K562 (cell line): Measurements from ENCODE around the gene KLHL25. TPM values are rescaled to one million over a fixed set of nuclear protein-coding genes. Genes with fewer than 3 reads are reported as not detected.

Source experiments
- ATAC-seq: fragments of 200-7000 bp; cut with Tn5 transposase; 3 replicates; pipeline ENCODE4 v1.9.1; 2020; ENCODE audit warnings: moderate library complexity
- BruUV-seq: library from RNA; stranded (reverse); fragments of 400-500 nt; replicated peaks from 2 replicates; lab custom pipeline; 2021; lab: Mats Ljungman, UMichigan
- CTCF ChIA-PET: fragments of 300-600 bp; formaldehyde crosslinking; extraction: SDS; loops from one replicate; lab custom pipeline; 2021; ENCODE audit warnings: low intra/inter-chr PET ratio; lab: Yijun Ruan, JAX
- POLR2A ChIA-PET: fragments of 300-600, 350-650 bp; sonication (Branson Sonifier 250); formaldehyde crosslinking; extraction: SDS; loops from one replicate; lab custom pipeline; 2021; ENCODE audit warnings: antibody characterized with exemption, inconsistent platforms; lab: Yijun Ruan, JAX
- DNase-seq, 4 experiments: peaks; one replicate each; pipeline versions ENCODE4 v3.0.0 to v3.0.0-alpha.2; 2011 to 2018; ENCODE audit warnings: low spot score in 3 of 4, mixed read lengths in 3 of 4; ENCODE audit errors: extremely low read depth in 1 of 4
- FAIRE-seq: peaks from 2 replicates; lab custom pipeline; 2011; peaks lifted over from hg19 to GRCh38; lab: Jason Lieb, UNC
- H2AFZ ChIP-seq: 2 replicates; pipeline ENCODE4 v1.6.0; 2011; ENCODE audit warnings: low read depth, low read length, control low read depth, inconsistent platforms
- H3K27ac ChIP-seq: fragments of 200-600 bp; 3 replicates; pipeline ENCODE4 v1.8.0; 2011; ENCODE audit warnings: low read depth, mild to moderate bottlenecking, control low read depth, inconsistent platforms, low read length, moderate library complexity, mixed read lengths; ENCODE audit errors: extremely low read depth
- H3K27me3 ChIP-seq, 2 experiments: fragments of 300-600 bp in 1 of 2; 2 replicates in 1 of 2; 3 replicates in 1 of 2; pipeline versions ENCODE4 v1.6.0 to v1.8.0; 2011; ENCODE audit warnings: inconsistent platforms in 2 of 2, low read length in 2 of 2, mild to moderate bottlenecking in 1 of 2, mixed read lengths in 1 of 2, moderate library complexity in 1 of 2; ENCODE audit not compliant: control insufficient read depth in 2 of 2, insufficient read depth in 2 of 2
- H3K36me3 ChIP-seq: fragments of 300-600 bp; 3 replicates; pipeline ENCODE4 v1.8.0; 2011; ENCODE audit warnings: mild to moderate bottlenecking, low read length, inconsistent platforms; ENCODE audit not compliant: control insufficient read depth, insufficient read depth
- H3K4me1 ChIP-seq, 2 experiments: fragments of 200-600 bp in 1 of 2; replicated peaks in 1 of 2; 2 replicates in 1 of 2; 3 replicates in 1 of 2; pipeline versions ENCODE4 v1.5.1 to v1.8.0; 2011; ENCODE audit warnings: inconsistent platforms in 2 of 2, low read length in 2 of 2, mild to moderate bottlenecking in 1 of 2, mixed read lengths in 1 of 2, moderate library complexity in 1 of 2; ENCODE audit not compliant: control insufficient read depth in 2 of 2, insufficient read depth in 2 of 2
- H3K4me2 ChIP-seq: 2 replicates; pipeline ENCODE4 v1.6.1; 2011; ENCODE audit warnings: low read length, control low read depth, inconsistent platforms, mixed read lengths; ENCODE audit not compliant: insufficient read depth
- H3K4me3 ChIP-seq: fragments of 200-600 bp; sonication (generic), shearing (Covaris generic); 2 replicates; pipeline ENCODE4 v1.5.1; 2016; ENCODE audit warnings: control low read depth, inconsistent platforms
- H3K79me2 ChIP-seq: fragments of 200-600 bp; 3 replicates; pipeline ENCODE4 v1.8.0; 2011; ENCODE audit warnings: low read length, inconsistent platforms; ENCODE audit not compliant: control insufficient read depth, insufficient read depth
- H3K9ac ChIP-seq, 2 experiments: 2 replicates each; pipeline versions ENCODE4 v1.6.0 to v1.6.1; 2011; ENCODE audit warnings: low read depth in 2 of 2, low read length in 2 of 2, control low read depth in 1 of 2, inconsistent platforms in 1 of 2, mild to moderate bottlenecking in 1 of 2, mixed read lengths in 1 of 2; ENCODE audit not compliant: insufficient read depth in 1 of 2
- H3K9me1 ChIP-seq: one replicate; pipeline ENCODE4 v1.6.0; 2011; ENCODE audit warnings: inconsistent platforms, mild to moderate bottlenecking, low read length, moderate library complexity; ENCODE audit not compliant: control insufficient read depth, insufficient read depth
- H3K9me3 ChIP-seq: replicated peaks from 2 replicates; pipeline ENCODE4 v1.5.1; 2011; ENCODE audit warnings: low read depth, low read length, inconsistent platforms; ENCODE audit not compliant: control insufficient read depth, insufficient read depth
- H4K20me1 ChIP-seq: replicated peaks from 2 replicates; pipeline ENCODE4 v1.6.1; 2011; ENCODE audit warnings: low read length, inconsistent platforms, mixed read lengths; ENCODE audit not compliant: control insufficient read depth, insufficient read depth
- ARID3A ChIP-seq: IDR thresholded peaks from 2 replicates; pipeline ENCODE4 v1.6.1; 2012; ENCODE audit warnings: low read depth, low read length, improper control_type of control experiment, borderline replicate concordance
- ATF1 ChIP-seq, 2 experiments: fragments of 450-650 bp in 1 of 2; IDR thresholded peaks; 2 replicates each; pipeline ENCODE4 v1.6.1; 2016; ENCODE audit warnings: missing compliant biosample characterization in 1 of 2, missing genetic modification characterization in 1 of 2
- CREB3 ChIP-seq: fragments of 450-650 bp; conservative IDR thresholded peaks from 2 replicates; pipeline ENCODE4 v1.6.1; 2016; ENCODE audit warnings: missing genetic modification characterization, low read depth, mild to moderate bottlenecking, missing compliant biosample characterization, moderate library complexity
- CREBBP ChIP-seq: IDR thresholded peaks from one replicate; pipeline ENCODE4 v1.6.1; 2012; ENCODE audit warnings: low read depth, mild to moderate bottlenecking, control low read depth, inconsistent platforms, low read length
- HINFP ChIP-seq: fragments of 450-650 bp; conservative IDR thresholded peaks from 2 replicates; pipeline ENCODE4 v1.6.1; 2016; ENCODE audit warnings: missing genetic modification characterization, low read depth, mild to moderate bottlenecking, control low read depth, missing compliant biosample characterization
- HOXB6 ChIP-seq: fragments of 250-450 bp; sonication (Bioruptor Pico); IDR thresholded peaks from 2 replicates; pipeline ENCODE4 v1.5.1; 2022; ENCODE audit warnings: mild to moderate bottlenecking, borderline replicate concordance
- IRF1 ChIP-seq: sonication (generic); formaldehyde crosslinking; IDR thresholded peaks from 2 replicates; pipeline ENCODE4 v1.8.0; 2022; ENCODE audit warnings: missing genetic modification reagents, mild to moderate bottlenecking, borderline replicate concordance
- L3MBTL2 ChIP-seq: fragments of 450-650 bp; IDR thresholded peaks from 2 replicates; pipeline ENCODE4 v1.6.1; 2016; ENCODE audit warnings: mild to moderate bottlenecking, moderate library complexity
- MTA3 ChIP-seq: fragments of 450-650 bp; formaldehyde crosslinking; IDR thresholded peaks from 2 replicates; pipeline ENCODE4 v1.6.1; 2017; ENCODE audit warnings: mild to moderate bottlenecking, borderline replicate concordance
- NELFE ChIP-seq: IDR thresholded peaks from 2 replicates; pipeline ENCODE4 v1.6.1; 2011; ENCODE audit warnings: mild to moderate bottlenecking; ENCODE audit not compliant: insufficient read depth, insufficient read length
- NR1H2 ChIP-seq: sonication (generic); formaldehyde crosslinking; IDR thresholded peaks from 2 replicates; pipeline ENCODE4 v1.4.0; 2020; ENCODE audit warnings: mild to moderate bottlenecking, missing genetic modification reagents
- POLR2A ChIP-seq: fragments of 450-650 bp; conservative IDR thresholded peaks from 2 replicates; pipeline ENCODE4 v1.6.1; 2016
- SREBF2 ChIP-seq: sonication (generic); formaldehyde crosslinking; IDR thresholded peaks from 2 replicates; pipeline ENCODE4 v1.4.0; 2020; ENCODE audit warnings: mild to moderate bottlenecking, missing genetic modification reagents
- ZNF124 ChIP-seq: sonication (generic); formaldehyde crosslinking; IDR thresholded peaks from 2 replicates; pipeline ENCODE4 v1.8.1; 2022; ENCODE audit warnings: missing genetic modification reagents
- ZNF184 ChIP-seq: sonication (generic); formaldehyde crosslinking; IDR thresholded peaks from 2 replicates; pipeline ENCODE4 v1.5.0; 2020; ENCODE audit warnings: missing genetic modification reagents
- ZNF347 ChIP-seq: fragments of 450-650 bp; formaldehyde crosslinking; IDR thresholded peaks from 2 replicates; pipeline ENCODE4 v1.4.0; 2020; ENCODE audit warnings: low read depth, mild to moderate bottlenecking, moderate library complexity
- ZNF436 ChIP-seq: fragments of 250-450, 450-650 bp; sonication (Bioruptor Pico); formaldehyde crosslinking; IDR thresholded peaks from 2 replicates; pipeline ENCODE4 v1.7.0; 2020; ENCODE audit warnings: mild to moderate bottlenecking
- ZNF57 ChIP-seq: fragments of 450-650 bp; formaldehyde crosslinking; IDR thresholded peaks from 2 replicates; pipeline ENCODE4 v1.4.0; 2020; ENCODE audit warnings: mild to moderate bottlenecking, moderate library complexity
- in situ Hi-C: fragments of 300-500 bp; cut with MboI; formaldehyde crosslinking; loops from 4 replicates; pipeline ENCODE4 v1.15.0; 2018; ENCODE audit warnings: inconsistent platforms, mixed read lengths
- intact Hi-C: fragments of 100-400 bp; cut with micrococcal nuclease; formaldehyde crosslinking; loops from 2 replicates; pipeline ENCODE4 v1.14.2; 2022
- polyA plus RNA-seq, 8 experiments: library from polyadenylated mRNA; depleted of rRNA in 4 of 8; stranded (reverse) in 5 of 8; unstranded in 3 of 8; fragments of >200 nt; fragmentation: Nextera tagmentation in 2 of 8; fragmentation: Illumina TruSeq in 1 of 8; extraction: Ambion mirVana in 2 of 8; extraction: Trizol in 1 of 8; gene quantifications; 2 replicates each; pipeline versions ENCODE4 v1.2.1 to v1.2.3, GENCODE V29; 2011 to 2014; ENCODE audit warnings: inconsistent platforms in 1 of 8, missing spikeins in 1 of 8
- total RNA-seq, 7 experiments: library from RNA; depleted of rRNA in 6 of 7; stranded (reverse); fragments of >200 nt in 6 of 7; fragmentation: Illumina TruSeq in 2 of 7; extraction: Trizol in 2 of 7; gene quantifications; 2 replicates each; pipeline versions ENCODE4 v1.2.1 to v1.2.3, GENCODE V29; 2011 to 2021; ENCODE audit warnings: low replicate concordance in 1 of 7

KLHL25 gene
- total and polyA plus RNA-seq, 9 of the 15 experiments (the other 6 are each of a cell fraction or from before 2014, with no cell fraction given): 0.04 to 0.14 (median 0.10) TPM; not detected in 3

- no peaks in the 10 kb centered on the region for H4K20me1 ChIP-seq
- no peak for FAIRE-seq
These were observed 18.5 kb upstream of the KLHL25 start for GRCh38 chr15:85813234-85813633.

More at GRCh38 chr15:85813234-85813633, 18.5 kb upstream of the KLHL25 start:
- Histone ChIP-seq H3K9me1 (no peaks in the 10 kb centered on the region), H3K9me3 (no peaks in the 10 kb centered on the region), H3K4me3 (no peak overlapping the region), H3K4me1 (no peaks in the 10 kb centered on the region; a peak in 1 of 5 replicates), H3K27me3 (peaks cover 0 to 4% of the 10 kb centered on the region in 2 experiments; a peak in 2 of 5 replicates), H3K27ac (no peak overlapping the region), H3K4me2 (no peak overlapping the region), H3K79me2 (no peaks in the 10 kb centered on the region), H3K36me3 (no peaks in the 10 kb centered on the region), H2AFZ (no peak overlapping the region), H3K9ac (no peak overlapping the region)
- ATAC-seq: no peak
- intact Hi-C loops (no loop called here), in situ Hi-C loops (no loop called here)
- no peak for DNase-seq
- ChIA-PET POLR2A (interaction anchor here (0.6 kb wide), 1 partner anchor 8 kb away, joined by 4 read pairs; no protein-coding TSS in a partner anchor), CTCF (no interaction called here)
- TF ChIP-seq HINFP: no peak
- no peak for TF ChIP-seq CREBBP
- TF ChIP-seq NR1H2: no peak
- no peak for TF ChIP-seq IRF1 (CRISPR knock-in tag)
- no peak for TF ChIP-seq ZNF347 (CRISPR knock-in tag)
- no peak for TF ChIP-seq ZNF184 (CRISPR knock-in tag)
- TF ChIP-seq L3MBTL2: no peak
- TF ChIP-seq ZNF436 (CRISPR knock-in tag): no peak
- no peak for TF ChIP-seq ATF1 (CRISPR knock-in tag; IDR thresholded peaks at IDR 0.05)
- TF ChIP-seq ATF1 (tag; IDR thresholded peaks at IDR 0.05): no peak
- TF ChIP-seq SREBF2 (CRISPR knock-in tag): no peak
- no peak for TF ChIP-seq POLR2A
- no peak for TF ChIP-seq ARID3A
- no peak for TF ChIP-seq ZNF124 (CRISPR knock-in tag)
- TF ChIP-seq CREB3 (tag): no peak
- no peak for TF ChIP-seq MTA3
- no peak for TF ChIP-seq HOXB6 (CRISPR knock-in tag)
- TF ChIP-seq ZNF57 (CRISPR knock-in tag): no peak
- TF ChIP-seq NELFE: no peak
- BruUV-seq: no TSS peak
